NT2/D1 (cell line): Measurements from ENCODE around the gene RAB40C.

ENCODE experiments used
- DNase-seq: peaks from one replicate; pipeline ENCODE4 v3.0.0-alpha.2; 2011; ENCODE audit warnings: low read depth, low spot score
- H3K27me3 ChIP-seq: 2 replicates; pipeline ENCODE4 v1.6.0; 2011; ENCODE audit warnings: mild to moderate bottlenecking; ENCODE audit not compliant: insufficient read length, insufficient read depth
- H3K36me3 ChIP-seq: 2 replicates; pipeline ENCODE4 v1.6.1; 2011; ENCODE audit warnings: mild to moderate bottlenecking, low read length, mixed read lengths; ENCODE audit not compliant: insufficient read depth, insufficient read length
- H3K4me1 ChIP-seq: 2 replicates; pipeline ENCODE4 v1.5.1; 2011; ENCODE audit not compliant: insufficient read depth, insufficient read length
- H3K4me3 ChIP-seq: 2 replicates; pipeline ENCODE4 v1.5.1; 2011; ENCODE audit warnings: low read depth; ENCODE audit not compliant: insufficient read length
- H3K9ac ChIP-seq: 2 replicates; pipeline ENCODE4 v1.6.0; 2011; ENCODE audit warnings: low read depth; ENCODE audit not compliant: insufficient read length
- H3K9me3 ChIP-seq: 2 replicates; pipeline ENCODE4 v1.5.1; 2011; ENCODE audit warnings: mild to moderate bottlenecking, low read length; ENCODE audit not compliant: insufficient read depth
- SUZ12 ChIP-seq: IDR thresholded peaks from 2 replicates; pipeline ENCODE4 v1.6.1; 2011; ENCODE audit not compliant: insufficient read length, insufficient read depth; ENCODE audit errors: extremely low read depth
- YY1 ChIP-seq: IDR thresholded peaks from 2 replicates; pipeline ENCODE4 v1.6.1; 2011; ENCODE audit not compliant: insufficient read length, insufficient read depth
- ZNF274 ChIP-seq: IDR thresholded peaks from 2 replicates; pipeline ENCODE4 v1.6.1; 2011; ENCODE audit warnings: mild to moderate bottlenecking, low read depth, low read length

RAB40C gene

DNA sequence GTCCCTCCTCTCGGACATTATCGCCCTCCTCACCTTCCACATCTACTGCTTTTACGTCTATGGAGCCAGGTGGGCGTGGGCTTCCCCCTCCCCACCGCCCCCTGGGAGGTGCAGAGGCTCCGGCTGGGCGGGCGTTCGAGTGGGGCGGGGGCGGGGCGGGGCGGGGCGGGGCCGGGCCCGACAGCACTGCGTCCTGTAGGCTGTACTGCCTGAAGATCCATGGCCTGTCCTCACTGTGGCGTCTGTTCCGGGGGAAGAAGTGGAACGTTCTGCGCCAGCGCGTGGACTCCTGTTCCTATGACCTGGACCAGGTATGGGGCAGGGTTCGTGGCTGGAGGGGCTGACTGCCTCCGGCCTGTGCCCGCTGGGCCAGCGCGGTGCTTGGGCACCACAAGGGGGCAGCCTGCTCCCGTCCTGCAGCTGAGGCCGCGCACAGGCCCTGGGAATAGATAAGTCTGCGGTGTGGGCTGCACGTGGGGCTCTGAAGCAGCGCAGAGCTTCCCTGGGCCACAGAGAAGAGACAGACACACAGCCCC, 10.9 kb upstream of the RAB40C start:
- H3K4me1 ChIP-seq: peaks cover 14% of the 10 kb centered on the region
- H3K9ac ChIP-seq: no peak overlapping the region
- H3K9me3 ChIP-seq: no peaks in the 10 kb centered on the region
- DNase-seq: no peak
- no peak overlapping the region for H3K4me3 ChIP-seq
- TF ChIP-seq YY1: no peak
- TF ChIP-seq ZNF274: no peak
- TF ChIP-seq SUZ12: no peak
- H3K27me3 ChIP-seq: no peaks in the 10 kb centered on the region
- H3K36me3 ChIP-seq: peaks cover 55% of the 10 kb centered on the region

DNA sequence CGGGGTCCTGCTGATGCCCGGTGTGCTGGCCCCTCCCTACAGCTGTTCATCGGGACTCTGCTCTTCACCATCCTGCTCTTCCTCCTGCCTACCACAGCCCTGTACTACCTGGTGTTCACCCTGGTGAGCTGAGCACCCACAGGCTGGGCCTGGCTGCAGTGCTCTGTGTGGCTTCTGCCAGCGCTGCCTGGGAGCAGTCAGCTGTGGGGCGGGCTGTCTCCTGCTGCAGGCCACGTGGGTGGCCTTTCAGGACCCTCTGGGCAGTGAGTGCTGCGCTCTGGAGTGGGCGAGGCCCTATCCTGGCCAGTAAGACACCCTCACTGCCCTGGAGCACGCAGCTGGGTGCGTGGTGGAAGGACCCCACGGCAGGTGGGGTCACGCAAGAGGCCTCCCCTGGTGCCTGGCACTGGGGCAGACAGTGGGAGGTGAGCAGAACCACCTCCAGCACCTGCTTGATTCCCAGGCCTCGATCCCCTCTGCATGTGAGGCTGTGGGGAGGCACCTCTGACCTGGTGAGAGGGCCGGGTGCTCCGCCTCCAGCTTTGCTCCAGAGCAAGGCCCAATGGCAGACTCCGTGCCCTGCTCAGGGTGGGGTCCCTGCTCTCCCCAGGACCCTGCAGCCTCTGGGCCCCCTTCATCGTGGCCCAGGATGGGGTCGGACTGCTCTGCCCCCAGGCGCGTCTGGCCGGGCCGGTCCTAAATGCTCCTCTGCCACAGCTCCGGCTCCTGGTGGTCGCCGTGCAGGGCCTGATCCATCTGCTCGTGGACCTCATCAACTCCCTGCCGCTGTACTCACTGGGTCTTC, 9.5 kb upstream of the RAB40C start:
- TF ChIP-seq SUZ12 (no peak), YY1 (no peak)
- Histone ChIP-seq H3K4me1 (peaks cover 16% of the 10 kb centered on the region), H3K36me3 (peaks cover 41% of the 10 kb centered on the region), H3K27me3 (peaks cover 1% of the 10 kb centered on the region), H3K4me3 (no peak overlapping the region), H3K9ac (no peak overlapping the region), H3K9me3 (no peaks in the 10 kb centered on the region)
- no peak for DNase-seq

DNA sequence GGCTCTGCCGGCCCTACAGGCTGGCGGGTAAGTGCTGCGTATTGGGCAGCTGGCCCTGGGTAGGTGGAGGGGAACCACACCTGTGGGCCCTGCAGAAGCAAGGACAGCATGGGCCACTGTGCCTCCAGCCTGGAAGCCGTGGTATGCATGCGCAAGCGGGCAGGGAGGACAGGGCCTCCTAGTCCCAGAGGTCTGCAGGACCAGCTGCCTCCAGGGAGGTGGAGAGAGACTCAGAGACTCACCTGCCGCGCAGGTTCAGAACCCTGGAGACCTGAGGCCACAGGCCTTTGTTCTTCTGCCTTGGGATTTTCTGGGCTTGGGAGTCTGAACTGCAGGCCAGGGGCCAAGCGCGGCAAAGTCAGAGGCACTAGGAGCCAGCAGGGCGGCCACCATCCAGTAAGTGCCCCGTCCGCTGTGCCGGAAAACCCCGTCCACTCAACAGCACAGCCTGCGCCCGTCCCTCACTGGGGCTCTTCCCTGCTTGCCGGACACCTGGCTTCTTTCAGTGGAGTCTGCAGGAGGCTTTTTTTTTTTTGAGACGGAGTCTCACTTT, 8.8 kb upstream of the RAB40C start:
- Histone ChIP-seq H3K9ac (no peak overlapping the region), H3K4me1 (peaks cover 16% of the 10 kb centered on the region), H3K4me3 (no peak overlapping the region), H3K9me3 (no peaks in the 10 kb centered on the region), H3K36me3 (peaks cover 34% of the 10 kb centered on the region), H3K27me3 (peaks cover 8% of the 10 kb centered on the region)
- no peak for DNase-seq
- TF ChIP-seq YY1 (no peak), SUZ12 (no peak), ZNF274 (no peak)

DNA sequence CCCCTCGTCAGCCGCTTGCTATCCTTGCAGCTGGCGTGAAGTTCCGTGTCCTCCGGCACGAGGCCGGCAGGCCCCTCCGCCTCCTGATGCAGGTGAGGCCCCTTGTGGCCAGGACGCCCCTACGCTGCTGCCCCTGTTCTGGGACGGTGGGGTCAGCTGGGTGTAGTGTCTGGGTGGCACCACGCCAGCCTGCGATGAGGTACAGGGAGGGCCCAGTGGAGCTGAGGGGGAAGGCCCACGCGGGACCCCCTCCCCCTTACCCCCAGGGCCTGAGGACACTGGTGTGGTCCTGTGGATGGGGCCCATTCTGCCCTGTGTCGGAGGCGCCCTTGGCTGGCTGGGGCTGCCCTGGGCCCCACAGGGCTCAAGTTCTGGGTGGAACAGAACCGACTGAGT, 7.7 kb upstream of the RAB40C start:
- DNase-seq: no peak

DNA sequence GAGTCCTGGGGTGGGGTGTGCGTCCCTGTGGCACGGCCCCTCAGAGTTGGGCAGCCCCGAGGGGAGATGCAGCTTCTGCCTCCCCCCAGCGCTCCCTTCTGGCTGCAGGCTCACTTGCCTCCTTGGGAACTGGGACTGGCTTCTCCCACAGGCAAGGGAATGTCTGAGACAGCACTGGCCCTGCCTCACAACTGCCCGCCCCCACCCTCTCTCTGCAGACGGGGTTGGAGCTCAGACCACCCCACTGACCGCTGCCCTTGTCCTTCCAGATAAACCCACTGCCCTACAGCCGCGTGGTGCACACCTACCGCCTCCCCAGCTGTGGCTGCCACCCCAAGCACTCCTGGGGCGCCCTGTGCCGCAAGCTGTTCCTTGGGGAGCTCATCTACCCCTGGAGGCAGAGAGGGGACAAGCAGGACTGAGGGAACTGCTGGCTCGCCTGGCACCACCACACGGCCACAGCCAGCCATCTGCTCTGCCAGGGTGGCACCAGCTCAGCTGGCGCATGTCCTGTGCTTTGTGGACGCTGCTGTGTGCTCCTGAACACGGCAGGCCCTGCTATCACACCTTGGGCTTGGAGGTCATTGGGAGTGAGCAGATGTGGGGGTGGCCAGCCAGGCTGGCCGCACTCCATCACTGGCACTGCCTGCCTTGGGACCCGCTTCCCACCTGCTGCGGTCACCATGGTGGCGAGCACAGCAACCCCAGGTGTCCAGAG, 7.1 kb upstream of the RAB40C start:
- Histone ChIP-seq H3K4me3 (no peak overlapping the region), H3K4me1 (peaks cover 24% of the 10 kb centered on the region), H3K9ac (peak overlapping the region; percentile 32), H3K27me3 (peaks cover 20% of the 10 kb centered on the region), H3K36me3 (peaks cover 27% of the 10 kb centered on the region), H3K9me3 (no peaks in the 10 kb centered on the region)
- DNase-seq: no peak
- TF ChIP-seq ZNF274 (no peak), SUZ12 (no peak), YY1 (no peak)

More for the DNA sequence above, 7.7 kb upstream of the RAB40C start:
- Histone ChIP-seq H3K36me3 (peaks cover 26% of the 10 kb centered on the region), H3K4me3 (no peak overlapping the region), H3K4me1 (peaks cover 21% of the 10 kb centered on the region), H3K9me3 (no peaks in the 10 kb centered on the region), H3K9ac (no peak overlapping the region), H3K27me3 (peaks cover 20% of the 10 kb centered on the region)
- no peak for TF ChIP-seq ZNF274
- TF ChIP-seq SUZ12: no peak
- TF ChIP-seq YY1: no peak

DNA sequence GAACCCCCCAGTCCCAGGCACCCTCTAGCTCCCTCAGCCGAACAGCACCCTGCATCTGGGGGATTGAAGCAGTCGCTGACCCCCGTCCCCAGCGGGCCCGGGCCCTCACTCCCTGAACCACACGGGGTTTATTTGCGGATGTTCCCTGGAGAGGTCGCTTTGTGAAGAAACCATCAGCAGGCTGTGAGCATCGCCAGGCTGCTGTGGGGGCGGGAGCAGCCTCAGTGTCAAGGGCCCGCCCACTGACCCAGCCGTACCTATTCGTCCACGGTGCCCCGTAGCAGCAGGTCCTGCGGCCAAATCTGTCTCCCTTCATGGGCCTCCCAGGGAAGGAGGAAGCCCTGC, 6.4 kb upstream of the RAB40C start:
- H3K36me3 ChIP-seq: peaks cover 27% of the 10 kb centered on the region
- no peak overlapping the region for H3K4me3 ChIP-seq
- peaks cover 25% of the 10 kb centered on the region for H3K4me1 ChIP-seq
- H3K9me3 ChIP-seq: no peaks in the 10 kb centered on the region
- no peak overlapping the region for H3K9ac ChIP-seq
- TF ChIP-seq ZNF274 (no peak), YY1 (no peak)
- H3K27me3 ChIP-seq: peaks cover 20% of the 10 kb centered on the region
- no peak for DNase-seq
